HG03521 (cell line): Measurements from ENCODE around the gene XCL2.
"Not testable (repeated sequence)": the region's sequence is repeated elsewhere in the genome, so short reads cannot be mapped to it uniquely, and the experiment has no call there.

ENCODE experiments used
- ATAC-seq: cut with Tn5 transposase; IDR thresholded peaks from one replicate; pipeline ENCODE4 v1.9.1; 2021; ENCODE audit warnings: mild to moderate bottlenecking, moderate library complexity; ENCODE audit not compliant: unreplicated experiment

XCL2 gene

DNA sequence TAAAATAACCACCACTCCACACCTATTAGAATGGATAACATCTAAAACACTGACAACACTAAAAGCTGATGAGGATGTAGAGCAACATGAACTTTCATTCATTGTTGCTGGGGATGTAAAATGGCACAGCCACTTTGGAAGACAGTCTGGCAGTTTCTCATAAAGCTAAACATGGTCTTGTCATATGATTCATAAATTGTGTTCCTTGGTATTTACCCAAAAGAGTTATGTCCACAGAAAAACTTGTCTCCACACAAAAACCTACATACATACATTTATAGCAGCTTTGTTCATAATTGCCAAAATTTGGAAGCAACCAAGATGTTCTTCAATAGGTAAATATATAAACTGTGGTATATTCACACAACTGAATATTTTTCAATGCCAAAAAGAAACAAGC, 16.6 kb upstream of the XCL2 start:
- ATAC-seq, result no peak

DNA sequence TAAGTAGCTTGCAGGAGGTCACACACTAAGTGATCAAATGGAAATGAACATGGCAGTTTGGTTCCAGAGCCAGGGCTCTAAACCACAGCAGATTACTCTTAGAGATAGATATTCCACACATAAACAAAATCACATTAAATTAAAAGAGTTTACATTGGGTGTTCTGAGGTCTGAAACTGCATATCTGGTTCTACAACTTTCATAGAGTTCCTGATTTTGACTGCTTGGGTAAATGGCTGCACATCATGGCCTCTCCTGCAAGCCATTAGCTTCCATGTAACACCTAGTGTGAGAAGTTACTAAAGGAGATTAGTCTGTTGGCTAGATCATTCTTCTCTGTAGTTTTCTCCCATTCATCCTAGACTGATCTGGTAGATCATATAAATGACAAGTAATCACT, 12.8 kb upstream of the XCL2 start:
- no peak for ATAC-seq

DNA sequence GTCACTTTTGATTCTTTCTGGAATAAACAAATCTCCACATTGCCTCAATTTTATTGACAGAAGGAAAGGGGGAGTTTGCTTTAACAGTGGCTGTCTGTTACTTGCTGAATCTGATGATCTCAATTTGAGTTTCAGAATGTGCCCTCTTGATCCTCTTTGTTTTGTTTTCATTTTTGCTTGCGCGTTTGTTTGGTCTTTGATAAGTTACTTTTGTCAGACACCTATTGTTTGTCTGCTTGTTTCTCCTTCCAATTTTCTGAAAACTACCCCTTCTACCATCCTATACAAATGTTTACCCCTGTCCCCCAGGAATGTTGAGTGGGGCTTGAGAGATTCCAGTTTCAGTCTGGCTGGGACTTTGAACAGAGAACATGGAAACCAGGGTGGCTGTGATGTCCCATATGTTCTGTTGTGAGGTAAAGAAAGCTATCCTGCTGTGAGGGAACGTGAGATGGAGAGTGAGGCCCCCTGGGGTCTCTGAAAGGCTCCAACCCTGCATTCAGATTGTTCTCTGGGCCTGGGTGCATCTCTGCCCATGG, 11.8 kb upstream of the XCL2 start:
- ATAC-seq, result no peak

DNA sequence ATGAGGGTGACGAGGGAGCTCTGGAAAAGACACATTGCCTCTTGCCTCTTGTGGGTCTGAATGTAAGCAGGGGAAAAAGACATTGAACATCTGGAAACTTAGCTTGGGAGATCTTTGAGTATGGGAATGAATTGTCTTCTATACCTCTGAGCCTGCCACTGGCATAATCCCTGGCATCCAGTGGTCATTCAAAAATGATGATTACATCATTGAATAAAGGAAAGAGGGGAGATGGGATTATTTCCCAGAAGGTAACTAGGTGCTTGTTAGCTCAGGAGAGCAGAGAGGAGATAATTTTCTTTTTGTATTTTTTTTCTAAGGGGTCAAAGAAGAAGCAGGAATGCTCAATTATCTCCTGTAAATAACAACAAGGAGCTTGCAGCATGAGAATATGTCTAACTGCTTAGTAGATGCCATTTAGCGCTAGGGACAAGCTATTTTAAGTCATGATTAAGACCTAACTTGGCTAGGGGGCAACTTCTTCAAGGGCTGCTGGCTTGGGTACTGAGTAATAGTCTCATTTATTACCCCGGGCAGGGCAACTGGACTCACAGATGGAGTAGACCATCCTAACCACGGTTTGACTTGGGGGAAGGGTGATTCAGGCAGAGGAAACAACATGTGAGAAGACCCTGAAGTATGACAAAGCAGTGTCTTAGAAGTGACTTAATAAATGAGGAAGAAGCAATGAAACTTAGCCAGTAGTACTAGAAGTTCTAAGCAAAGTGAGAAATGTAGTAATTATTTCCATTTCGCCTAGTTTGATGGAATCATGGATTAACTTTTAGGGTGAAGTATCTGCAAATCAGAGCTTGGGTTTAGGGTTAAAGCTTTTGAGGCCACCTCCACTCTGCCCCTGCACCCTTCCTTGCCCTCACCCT, 11.0 kb upstream of the XCL2 start:
- ATAC-seq, result no peak

DNA sequence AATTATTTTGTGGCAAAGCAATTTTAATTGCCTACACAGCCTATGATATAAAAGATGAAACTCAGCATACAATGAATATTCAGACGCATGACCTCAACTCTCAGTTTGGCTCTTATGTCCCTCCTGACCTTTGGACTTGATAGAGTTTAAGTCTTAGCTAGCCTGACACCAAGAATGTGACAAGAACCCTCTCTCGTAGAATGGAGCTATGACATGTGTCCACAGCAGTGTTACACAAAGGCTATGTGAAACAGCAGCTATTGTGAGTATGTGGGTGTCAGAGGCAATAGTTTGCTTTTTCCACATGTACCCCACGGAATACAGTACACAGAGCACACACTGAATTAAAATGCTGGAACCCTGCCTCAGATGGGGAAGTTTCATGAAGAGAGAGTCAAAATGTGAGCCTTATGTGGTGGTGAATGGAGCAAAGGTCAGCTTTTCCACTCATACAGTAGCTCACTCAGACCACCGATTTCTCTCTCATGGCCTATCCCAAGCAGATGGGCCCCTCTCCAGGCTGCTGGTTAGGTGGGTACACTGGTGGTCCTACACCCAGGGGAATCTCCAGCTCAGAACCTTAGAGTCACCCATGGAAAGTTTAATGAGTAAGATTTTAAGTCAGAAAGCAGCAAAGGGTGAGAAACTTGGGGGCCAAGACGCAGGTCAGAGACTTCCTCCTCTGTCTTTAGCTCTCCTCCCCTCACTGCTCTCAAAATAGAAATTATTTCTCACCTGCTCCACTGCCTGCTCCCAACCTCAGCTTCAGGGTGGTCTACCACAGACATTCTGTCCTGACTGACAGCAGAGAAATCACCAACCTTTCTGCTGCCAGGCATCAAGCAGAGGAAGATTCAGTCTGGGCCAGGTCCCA, 10.1 kb upstream of the XCL2 start:
- no peak for ATAC-seq

DNA sequence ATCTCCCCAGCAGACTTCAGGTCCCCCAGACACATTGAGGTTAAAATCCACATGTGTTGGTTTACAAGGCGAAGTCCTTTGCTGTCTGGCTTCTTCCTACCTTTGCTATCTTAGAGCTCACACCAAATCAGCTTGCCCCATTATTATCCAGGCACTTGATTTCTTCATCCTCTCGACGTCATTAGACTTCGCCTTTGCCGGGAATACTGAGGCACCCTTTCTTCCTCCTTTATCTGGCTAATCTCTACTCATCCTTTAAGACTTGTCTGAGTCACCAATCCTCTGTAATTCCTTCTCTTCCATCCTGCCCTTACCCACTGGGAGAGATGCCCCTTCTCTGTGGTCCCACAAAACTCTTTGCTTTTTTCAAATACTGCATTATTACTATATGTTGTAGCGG, 9.2 kb upstream of the XCL2 start:
- no peak for ATAC-seq

DNA sequence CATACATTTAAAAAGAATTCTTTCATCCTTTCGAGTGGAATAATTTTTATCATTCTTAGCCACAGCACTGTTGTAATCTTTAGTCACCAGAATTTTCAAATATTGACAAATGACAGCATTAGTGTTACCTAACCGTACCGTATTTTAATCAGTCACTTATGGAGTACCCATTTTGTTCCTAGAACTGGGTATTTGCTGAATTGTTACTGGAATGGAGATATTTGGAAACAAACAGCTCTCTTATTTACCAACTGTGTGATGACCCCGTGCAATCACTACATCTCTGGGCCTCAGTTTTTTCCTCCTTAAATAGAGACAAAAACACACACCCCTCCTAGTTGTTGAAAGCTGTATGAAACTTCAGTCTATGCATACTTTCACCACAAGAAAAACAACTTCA, 7.9 kb upstream of the XCL2 start:
- ATAC-seq, result no peak

DNA sequence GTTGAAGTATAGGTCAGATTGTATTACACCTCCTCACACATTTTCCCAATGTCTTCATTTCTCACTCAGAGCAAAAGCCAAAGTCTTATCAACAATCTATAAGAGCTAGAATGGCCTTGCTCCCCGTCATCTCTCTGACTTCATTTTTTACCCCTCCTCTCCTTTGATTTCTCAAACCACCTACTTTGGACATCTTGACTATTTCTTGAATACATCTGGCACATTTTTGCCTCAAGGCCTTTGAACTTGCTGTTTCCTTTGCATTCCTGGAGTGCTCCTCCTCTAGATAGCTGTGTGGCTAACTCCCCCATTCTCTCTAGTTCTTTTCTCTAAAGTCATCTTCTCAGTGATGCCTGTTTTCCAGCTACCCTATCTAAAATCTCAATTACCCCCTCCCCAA, 7.2 kb upstream of the XCL2 start:
- ATAC-seq, result no peak

DNA sequence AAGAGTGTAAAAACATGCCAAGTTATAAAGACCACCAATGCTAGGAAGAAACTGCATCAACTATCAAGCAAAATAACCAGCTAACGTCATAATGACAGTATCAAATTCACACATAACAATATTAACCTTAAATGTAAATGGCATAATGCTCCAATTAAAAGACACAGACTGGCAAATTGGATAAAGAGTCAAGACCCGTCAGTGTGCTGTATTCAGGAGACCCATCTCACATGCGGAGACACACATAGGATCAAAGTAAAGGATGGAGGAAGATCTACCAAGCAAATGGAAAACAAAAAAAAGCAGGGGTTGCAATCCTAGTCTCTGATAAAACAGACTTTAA, 2.7 kb upstream of the XCL2 start:
- ATAC-seq, result not testable (repeated sequence)

DNA sequence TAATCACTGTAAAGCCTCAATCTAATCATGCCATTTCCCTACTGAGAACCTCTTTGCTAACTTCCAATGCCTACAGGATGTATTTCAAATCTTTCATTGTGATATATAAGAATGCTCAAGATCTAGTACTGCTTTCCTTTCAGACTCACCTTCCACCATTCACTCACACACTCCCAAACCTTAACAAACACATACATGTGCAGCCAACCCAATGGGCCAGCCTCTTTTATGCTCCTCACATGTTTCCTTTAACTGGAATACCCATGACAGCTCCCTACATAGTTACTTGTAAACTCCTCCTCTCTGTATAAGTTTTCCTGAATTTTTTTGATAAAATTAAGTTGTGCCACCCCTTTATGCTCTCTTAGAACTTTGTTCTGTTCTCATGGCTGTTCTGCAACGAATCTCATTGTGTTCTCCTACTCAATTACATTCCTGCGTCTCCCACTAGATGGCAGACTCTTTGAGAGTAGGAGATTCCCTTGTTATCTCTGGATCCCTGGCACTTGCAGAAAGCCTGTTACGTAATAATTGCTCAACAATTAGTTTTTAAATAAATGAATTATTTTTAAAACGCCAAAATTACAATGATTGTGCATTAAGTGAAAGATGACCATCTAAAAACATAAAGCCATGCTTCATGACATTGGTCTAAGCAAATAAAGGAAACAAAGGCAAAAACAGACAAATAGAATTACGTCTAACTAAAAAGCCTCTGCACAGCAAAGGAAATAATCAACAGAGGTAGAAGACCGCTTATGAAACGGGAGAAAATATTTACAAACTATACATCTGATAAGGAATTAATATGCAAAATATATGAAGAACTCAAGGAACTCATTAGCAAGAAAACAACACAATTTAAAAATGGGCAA, 2.1 kb upstream of the XCL2 start:
- ATAC-seq, result not testable (repeated sequence)

DNA sequence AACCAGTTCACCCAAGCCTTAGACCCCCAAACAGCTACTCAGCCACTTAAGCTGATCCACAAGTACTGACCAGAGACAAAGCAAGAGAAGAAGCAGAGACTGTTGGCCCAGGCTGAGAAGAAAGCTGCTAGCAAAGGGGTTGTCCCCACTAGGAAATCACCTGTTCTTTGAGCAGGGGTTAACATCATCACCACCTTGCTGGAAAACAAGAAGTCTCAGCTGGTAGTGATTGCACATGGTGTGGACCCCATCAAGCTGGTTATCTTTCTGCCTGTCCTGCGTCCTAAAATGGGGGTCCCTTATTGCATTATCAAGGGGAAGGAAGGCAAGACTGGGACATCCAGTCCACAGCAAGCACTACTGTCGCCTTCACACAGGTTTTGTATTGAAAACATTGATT, 819 bp downstream of the XCL2 start:
- ATAC-seq, result not testable (repeated sequence)

DNA sequence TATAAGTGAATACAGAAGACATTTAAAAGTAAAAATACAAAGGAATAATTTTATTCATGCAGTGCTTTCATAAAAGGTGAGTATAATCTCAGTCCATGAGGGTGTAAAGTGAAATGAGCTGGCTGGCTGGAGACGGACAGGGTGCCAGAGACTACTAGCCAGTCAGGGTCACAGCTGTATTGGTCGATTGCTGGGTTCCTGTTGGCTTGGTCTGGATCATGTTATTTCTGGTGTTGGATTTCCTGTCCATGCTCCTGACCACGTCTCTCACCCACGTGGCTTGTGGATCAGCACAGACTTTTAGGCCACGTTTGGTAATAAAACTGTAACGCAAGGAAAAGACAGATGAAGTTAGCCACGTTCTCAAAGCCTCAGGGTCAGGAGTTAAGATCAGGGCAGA, 3.0 kb downstream of the XCL2 start:
- not testable (repeated sequence) for ATAC-seq

DNA sequence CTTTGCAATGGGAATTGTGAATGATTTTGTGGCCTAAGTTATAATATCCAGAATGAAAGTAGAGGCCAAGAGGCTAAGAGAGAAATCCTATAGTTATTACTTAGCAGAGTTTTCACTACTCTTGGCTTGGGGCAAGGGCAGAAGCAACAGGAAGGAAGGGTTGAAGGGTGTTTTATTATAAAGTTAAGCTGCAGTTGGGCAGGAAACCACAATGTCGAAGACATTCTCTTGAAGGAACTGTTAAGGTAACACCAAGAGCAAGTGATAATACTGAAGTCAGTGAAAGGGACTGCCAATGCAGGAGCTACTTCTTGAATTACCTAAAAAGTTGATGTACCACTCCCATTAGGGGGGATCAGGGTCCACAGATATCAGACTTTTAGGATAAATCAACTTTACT, 8.3 kb downstream of the XCL2 start:
- ATAC-seq, result no peak

DNA sequence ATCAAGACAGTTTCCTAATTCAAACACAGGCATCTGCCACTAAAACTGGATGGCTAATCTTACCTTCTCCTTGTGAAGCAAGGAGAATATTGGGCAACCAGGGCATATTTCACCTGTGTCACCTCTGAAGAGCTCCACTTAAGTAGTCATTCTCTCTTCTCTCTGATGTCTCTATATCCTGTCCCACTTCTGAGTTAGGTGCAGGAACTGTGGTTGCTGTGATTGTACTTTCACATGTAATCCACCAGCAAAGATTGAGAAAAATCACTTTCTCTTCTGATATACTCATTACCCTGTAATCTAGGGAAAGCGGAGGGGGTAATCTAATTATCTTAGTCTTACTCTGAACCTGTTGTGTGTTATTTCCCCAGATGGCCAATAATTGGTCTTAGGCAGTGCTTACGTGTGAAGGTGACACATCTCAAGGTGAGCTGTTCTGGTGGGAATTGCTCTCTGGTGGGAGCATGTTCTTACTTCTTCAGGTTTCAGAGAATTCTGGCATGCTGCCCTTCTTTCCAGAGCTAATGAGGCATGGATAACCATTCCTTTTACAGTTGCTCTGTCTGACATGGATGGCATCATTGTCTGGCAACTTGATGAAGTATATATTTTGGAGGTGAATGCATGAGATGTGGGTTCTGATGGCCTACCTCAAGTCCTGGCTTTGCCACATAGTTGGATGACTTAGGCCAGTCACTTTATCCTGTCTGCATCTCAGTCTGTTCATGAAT, 12.0 kb downstream of the XCL2 start:
- no peak for ATAC-seq

DNA sequence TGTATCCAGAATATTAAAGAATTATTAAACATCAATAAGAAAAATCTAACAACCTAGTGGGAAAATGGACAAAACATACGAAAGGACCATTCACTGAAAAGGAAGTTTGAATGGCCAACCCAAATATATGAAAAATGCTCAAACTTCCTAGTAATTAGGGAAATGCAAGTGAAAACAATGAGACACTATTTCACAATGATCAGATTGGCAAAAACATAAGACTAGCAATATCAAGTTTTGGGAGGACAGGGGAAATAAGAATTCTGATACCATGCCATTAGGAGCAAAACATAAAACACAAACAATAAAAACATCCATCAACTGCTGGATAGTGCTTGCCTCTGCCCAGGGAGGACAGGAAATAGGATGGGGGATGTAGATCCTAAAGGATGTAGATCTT, 14.3 kb downstream of the XCL2 start:
- ATAC-seq, result no peak

DNA sequence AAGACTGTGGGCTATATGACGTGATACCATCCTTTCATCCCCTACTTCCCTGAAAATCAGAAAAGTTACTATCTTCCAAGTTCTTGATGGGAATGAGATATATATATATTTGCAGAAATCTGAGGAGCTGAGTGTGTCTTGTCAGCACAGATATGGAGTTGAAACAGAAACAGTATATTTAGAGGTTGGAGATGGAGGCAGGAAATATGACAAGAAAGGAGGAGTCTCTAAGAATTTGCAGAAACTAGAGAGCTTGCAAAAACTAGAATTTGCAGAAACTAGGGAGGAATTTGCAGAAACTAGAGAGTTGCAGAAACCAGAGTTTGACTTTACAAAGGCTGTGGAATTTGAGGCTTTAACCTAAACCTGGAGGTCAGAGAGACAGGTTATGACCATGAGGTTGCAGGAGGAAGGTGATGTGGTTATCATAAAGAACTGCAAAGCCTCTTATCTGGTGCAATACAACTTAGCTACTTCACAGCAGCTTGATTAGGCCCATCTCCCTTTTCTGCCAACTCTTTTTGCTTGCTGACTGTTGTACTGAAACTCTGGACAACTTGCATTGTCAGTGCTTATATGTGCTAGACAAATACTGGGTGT, 22.3 kb downstream of the XCL2 start:
- no peak for ATAC-seq

DNA sequence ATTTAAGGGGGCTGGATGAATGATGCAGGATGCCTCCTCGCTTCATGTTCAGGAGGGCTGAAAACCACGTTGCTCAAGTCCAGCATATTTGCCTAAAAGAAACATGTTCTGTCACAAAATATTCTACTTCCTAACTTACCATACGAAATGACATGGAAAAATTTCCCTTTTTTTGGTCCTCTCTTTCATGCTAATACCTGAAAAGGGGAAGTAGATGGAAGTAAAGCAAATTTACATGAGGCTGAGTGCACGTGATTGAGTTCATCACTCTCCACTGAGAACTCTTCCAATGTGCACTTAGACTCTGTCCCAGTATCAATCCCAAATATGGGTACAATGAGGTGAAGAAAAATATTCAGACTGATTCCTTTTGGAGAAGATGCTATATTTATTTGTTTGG, 23.0 kb downstream of the XCL2 start:
- ATAC-seq, result no peak

DNA sequence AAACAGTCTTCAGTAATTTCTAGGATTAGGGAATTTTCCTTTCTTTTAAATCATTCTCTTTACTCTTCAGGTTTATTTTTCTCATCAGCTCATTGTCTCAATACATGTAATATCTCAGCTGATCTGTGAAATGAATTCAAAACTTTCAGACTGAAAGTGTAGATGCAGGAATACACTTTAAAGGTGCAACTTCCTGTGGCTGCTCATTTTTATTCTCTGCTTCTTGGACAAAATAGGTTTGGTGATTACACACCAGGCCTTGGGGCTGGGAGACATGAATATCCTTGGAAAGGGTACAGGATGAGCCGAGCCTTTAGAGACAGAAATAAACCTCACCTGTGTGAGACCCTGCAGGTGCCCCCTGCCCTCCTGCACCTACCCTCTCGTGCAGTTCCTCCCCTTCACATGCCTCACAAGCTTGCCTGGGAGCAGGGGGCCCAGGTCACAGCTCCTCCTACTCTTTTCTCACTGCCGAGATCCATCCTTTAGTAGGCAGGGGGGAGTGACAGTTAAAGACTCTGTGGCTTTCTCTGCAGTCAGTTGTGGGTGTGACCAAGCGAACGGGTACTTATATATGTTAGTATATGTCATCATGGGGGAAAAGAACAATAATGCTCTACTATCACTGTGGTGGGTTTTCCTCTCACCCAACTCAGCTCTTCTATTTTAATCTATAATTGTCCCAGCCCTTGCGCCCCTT, 23.6 kb downstream of the XCL2 start:
- ATAC-seq, result no peak

DNA sequence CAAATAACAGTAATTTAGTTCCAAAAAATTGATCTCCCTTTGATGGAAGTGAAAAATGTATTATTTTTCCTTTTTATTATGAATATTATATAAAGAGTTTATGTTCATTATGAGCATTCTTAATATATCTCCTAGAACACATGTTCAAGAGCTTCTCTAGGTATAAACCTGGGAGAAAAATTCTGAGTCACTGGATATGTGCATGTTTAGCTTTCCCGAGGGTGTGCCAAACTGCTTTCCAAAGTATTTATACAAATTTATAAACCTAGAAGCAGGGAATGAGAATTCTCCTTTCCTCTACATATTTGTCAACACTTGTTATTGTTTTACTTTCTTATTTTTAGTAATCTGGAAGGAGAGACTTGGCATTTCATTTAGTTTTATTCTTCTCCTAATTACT, 25.0 kb downstream of the XCL2 start:
- ATAC-seq, result no peak
